Neural cell (in vitro differentiated cells): ENCODE measurements around the gene COQ10B. TPM values are rescaled to one million over a fixed set of nuclear protein-coding genes. Genes with fewer than 3 reads are reported as not detected.

ENCODE experiments used
- H2AFZ ChIP-seq: fragments of 200-600, 300-800 bp; sonication (generic), shearing (Covaris generic); 2 replicates; pipeline ENCODE4 v1.6.0; 2014; ENCODE audit warnings: low read depth, mild to moderate bottlenecking, antibody characterized with exemption, low read length, moderate library complexity
- H3F3A ChIP-seq: fragments of 200-600 bp; shearing (Covaris generic); 2 replicates; pipeline ENCODE4 v1.6.1; 2016; ENCODE audit warnings: mild to moderate bottlenecking, moderate library complexity, mixed read lengths, antibody characterized with exemption, low read length; ENCODE audit not compliant: insufficient read depth, poor library complexity, severe bottlenecking
- H3K27ac ChIP-seq: fragments of 200-600, 300-800 bp; sonication (generic), shearing (Covaris generic); 2 replicates; pipeline ENCODE4 v1.5.1; 2014; ENCODE audit warnings: mild to moderate bottlenecking, low read length, moderate library complexity
- H3K27me3 ChIP-seq: fragments of 300-800, 200-600 bp; sonication (generic), shearing (Covaris generic); 2 replicates; pipeline ENCODE4 v1.6.0; 2014; ENCODE audit warnings: mild to moderate bottlenecking, low read depth, low read length, moderate library complexity; ENCODE audit not compliant: insufficient read depth
- H3K36me3 ChIP-seq: fragments of 300-800, 200-600 bp; sonication (generic), shearing (Covaris generic); 2 replicates; pipeline ENCODE4 v1.5.1; 2014; ENCODE audit warnings: mild to moderate bottlenecking, antibody characterized with exemption, low read length, moderate library complexity; ENCODE audit not compliant: insufficient read depth
- H3K4me2 ChIP-seq: fragments of 300-800, 200-600 bp; sonication (generic), shearing (Covaris generic); 2 replicates; pipeline ENCODE4 v1.6.0; 2014; ENCODE audit warnings: mild to moderate bottlenecking, low read length
- H3K4me3 ChIP-seq: fragments of 300-800, 200-600 bp; sonication (generic), shearing (Covaris generic); 2 replicates; pipeline ENCODE4 v1.5.1; 2014; ENCODE audit warnings: mild to moderate bottlenecking, low read length, moderate library complexity
- H3K79me2 ChIP-seq: fragments of 200-600 bp; shearing (Covaris generic); replicated peaks from 2 replicates; pipeline ENCODE4 v1.6.0; 2014; ENCODE audit warnings: mild to moderate bottlenecking, low read length, moderate library complexity; ENCODE audit not compliant: insufficient read depth
- H3K9ac ChIP-seq: fragments of 300-800, 200-600 bp; sonication (generic), shearing (Covaris generic); 2 replicates; pipeline ENCODE4 v1.6.1; 2016; ENCODE audit warnings: mild to moderate bottlenecking, low read length, mixed read lengths
- H3K9me2 ChIP-seq: fragments of 200-600 bp; shearing (Covaris generic); 2 replicates; pipeline ENCODE4 v1.6.1; 2016; ENCODE audit warnings: mild to moderate bottlenecking, low read length, mixed read lengths; ENCODE audit not compliant: insufficient read depth
- H3K9me3 ChIP-seq: fragments of 200-600, 300-800 bp; sonication (generic), shearing (Covaris generic); 2 replicates; pipeline ENCODE4 v1.6.1; 2016; ENCODE audit warnings: mild to moderate bottlenecking, mixed run types, low read length, moderate library complexity, mixed read lengths
- H4K20me1 ChIP-seq: fragments of 200-600 bp; shearing (Covaris generic); 2 replicates; pipeline ENCODE4 v1.6.1; 2016; ENCODE audit warnings: mild to moderate bottlenecking, mixed run types; ENCODE audit not compliant: insufficient read depth
- EP300 ChIP-seq: fragments of 450-650 bp; conservative IDR thresholded peaks from 2 replicates; pipeline ENCODE4 v1.6.1; 2014; ENCODE audit warnings: antibody characterized with exemption, mild to moderate bottlenecking, moderate library complexity; ENCODE audit not compliant: poor library complexity, severe bottlenecking
- EZH2 ChIP-seq: fragments of 200-600, 300-800 bp; shearing (Covaris generic), sonication (generic); IDR thresholded peaks from 2 replicates; pipeline ENCODE4 v1.6.1; 2014; ENCODE audit warnings: antibody characterized with exemption, low read length, borderline replicate concordance, mild to moderate bottlenecking; ENCODE audit not compliant: insufficient read depth, poor library complexity, severe bottlenecking
- MXI1 ChIP-seq: fragments of 450-650 bp; conservative IDR thresholded peaks from 2 replicates; pipeline ENCODE4 v1.6.1; 2014; ENCODE audit warnings: antibody characterized with exemption, mild to moderate bottlenecking; ENCODE audit not compliant: poor library complexity, severe bottlenecking
- RAD21 ChIP-seq: fragments of 450-650 bp; conservative IDR thresholded peaks from 2 replicates; pipeline ENCODE4 v1.6.1; 2014; ENCODE audit warnings: antibody characterized with exemption, mild to moderate bottlenecking, moderate library complexity
- SMC3 ChIP-seq: fragments of 450-650 bp; conservative IDR thresholded peaks from 2 replicates; pipeline ENCODE4 v1.6.1; 2014; ENCODE audit warnings: antibody characterized with exemption, mild to moderate bottlenecking, moderate library complexity; ENCODE audit not compliant: poor library complexity
- polyA plus RNA-seq: library from polyadenylated mRNA; depleted of rRNA; stranded (reverse); fragments of >200 nt; gene quantifications from 2 replicates; pipeline ENCODE4 v1.2.3, GENCODE V29; 2014
- TF ChIP-seq, protein P1 (sequence below): fragments of 450-650 bp; IDR thresholded peaks from 2 replicates; pipeline ENCODE4 v1.5.1; 2014; ENCODE audit warnings: antibody characterized with exemption, mild to moderate bottlenecking, moderate library complexity; ENCODE audit not compliant: poor library complexity, severe bottlenecking
- TF ChIP-seq, protein P2 (sequence below): IDR thresholded peaks from 2 replicates; pipeline ENCODE4 v1.6.1; 2012; ENCODE audit warnings: borderline replicate concordance

Gene COQ10B
- polyA plus RNA-seq, 1 donor from 2014 or later = 28.4 TPM

DNA sequence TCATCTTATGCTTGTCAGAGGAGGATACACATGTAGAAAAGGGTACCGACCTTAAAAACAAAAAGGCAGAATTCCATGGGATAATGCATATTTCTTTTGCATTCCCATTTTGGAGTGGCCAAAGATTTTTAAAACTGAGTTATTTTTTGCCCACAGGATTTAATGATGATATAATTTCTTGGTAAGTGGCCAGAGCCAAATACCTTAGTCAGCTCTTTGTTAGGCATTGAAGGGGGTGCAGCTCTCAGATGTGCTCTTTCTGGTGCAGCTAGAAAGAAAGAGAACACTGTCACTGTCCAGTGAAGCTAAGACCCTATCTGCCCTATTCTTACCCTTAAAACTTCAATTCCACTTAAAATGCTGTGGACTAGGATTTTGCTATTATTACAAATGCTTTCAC lies 10.8 kb downstream of the COQ10B start:
- no peaks in the 10 kb centered on the region for H3K27me3 ChIP-seq
- no peak overlapping the region for H3K4me2 ChIP-seq
- H3K4me3 ChIP-seq = no peak overlapping the region
- no peaks in the 10 kb centered on the region for H3K9me3 ChIP-seq
- no peak overlapping the region for H3K27ac ChIP-seq
- H3K9me2 ChIP-seq = no peaks in the 10 kb centered on the region
- H3K9ac ChIP-seq = no peak overlapping the region
- no peaks in the 10 kb centered on the region for H3F3A ChIP-seq
- H2AFZ ChIP-seq = no peak overlapping the region
- TF ChIP-seq, protein P1, sequence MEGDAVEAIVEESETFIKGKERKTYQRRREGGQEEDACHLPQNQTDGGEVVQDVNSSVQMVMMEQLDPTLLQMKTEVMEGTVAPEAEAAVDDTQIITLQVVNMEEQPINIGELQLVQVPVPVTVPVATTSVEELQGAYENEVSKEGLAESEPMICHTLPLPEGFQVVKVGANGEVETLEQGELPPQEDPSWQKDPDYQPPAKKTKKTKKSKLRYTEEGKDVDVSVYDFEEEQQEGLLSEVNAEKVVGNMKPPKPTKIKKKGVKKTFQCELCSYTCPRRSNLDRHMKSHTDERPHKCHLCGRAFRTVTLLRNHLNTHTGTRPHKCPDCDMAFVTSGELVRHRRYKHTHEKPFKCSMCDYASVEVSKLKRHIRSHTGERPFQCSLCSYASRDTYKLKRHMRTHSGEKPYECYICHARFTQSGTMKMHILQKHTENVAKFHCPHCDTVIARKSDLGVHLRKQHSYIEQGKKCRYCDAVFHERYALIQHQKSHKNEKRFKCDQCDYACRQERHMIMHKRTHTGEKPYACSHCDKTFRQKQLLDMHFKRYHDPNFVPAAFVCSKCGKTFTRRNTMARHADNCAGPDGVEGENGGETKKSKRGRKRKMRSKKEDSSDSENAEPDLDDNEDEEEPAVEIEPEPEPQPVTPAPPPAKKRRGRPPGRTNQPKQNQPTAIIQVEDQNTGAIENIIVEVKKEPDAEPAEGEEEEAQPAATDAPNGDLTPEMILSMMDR = no peak
- no peak for TF ChIP-seq EP300
- TF ChIP-seq RAD21 = no peak
- no peak for TF ChIP-seq EZH2
- TF ChIP-seq, protein P2, sequence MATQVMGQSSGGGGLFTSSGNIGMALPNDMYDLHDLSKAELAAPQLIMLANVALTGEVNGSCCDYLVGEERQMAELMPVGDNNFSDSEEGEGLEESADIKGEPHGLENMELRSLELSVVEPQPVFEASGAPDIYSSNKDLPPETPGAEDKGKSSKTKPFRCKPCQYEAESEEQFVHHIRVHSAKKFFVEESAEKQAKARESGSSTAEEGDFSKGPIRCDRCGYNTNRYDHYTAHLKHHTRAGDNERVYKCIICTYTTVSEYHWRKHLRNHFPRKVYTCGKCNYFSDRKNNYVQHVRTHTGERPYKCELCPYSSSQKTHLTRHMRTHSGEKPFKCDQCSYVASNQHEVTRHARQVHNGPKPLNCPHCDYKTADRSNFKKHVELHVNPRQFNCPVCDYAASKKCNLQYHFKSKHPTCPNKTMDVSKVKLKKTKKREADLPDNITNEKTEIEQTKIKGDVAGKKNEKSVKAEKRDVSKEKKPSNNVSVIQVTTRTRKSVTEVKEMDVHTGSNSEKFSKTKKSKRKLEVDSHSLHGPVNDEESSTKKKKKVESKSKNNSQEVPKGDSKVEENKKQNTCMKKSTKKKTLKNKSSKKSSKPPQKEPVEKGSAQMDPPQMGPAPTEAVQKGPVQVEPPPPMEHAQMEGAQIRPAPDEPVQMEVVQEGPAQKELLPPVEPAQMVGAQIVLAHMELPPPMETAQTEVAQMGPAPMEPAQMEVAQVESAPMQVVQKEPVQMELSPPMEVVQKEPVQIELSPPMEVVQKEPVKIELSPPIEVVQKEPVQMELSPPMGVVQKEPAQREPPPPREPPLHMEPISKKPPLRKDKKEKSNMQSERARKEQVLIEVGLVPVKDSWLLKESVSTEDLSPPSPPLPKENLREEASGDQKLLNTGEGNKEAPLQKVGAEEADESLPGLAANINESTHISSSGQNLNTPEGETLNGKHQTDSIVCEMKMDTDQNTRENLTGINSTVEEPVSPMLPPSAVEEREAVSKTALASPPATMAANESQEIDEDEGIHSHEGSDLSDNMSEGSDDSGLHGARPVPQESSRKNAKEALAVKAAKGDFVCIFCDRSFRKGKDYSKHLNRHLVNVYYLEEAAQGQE = no peak
- H3K36me3 ChIP-seq = no peaks in the 10 kb centered on the region
- H3K79me2 ChIP-seq = no peaks in the 10 kb centered on the region
- H4K20me1 ChIP-seq = no peaks in the 10 kb centered on the region

DNA sequence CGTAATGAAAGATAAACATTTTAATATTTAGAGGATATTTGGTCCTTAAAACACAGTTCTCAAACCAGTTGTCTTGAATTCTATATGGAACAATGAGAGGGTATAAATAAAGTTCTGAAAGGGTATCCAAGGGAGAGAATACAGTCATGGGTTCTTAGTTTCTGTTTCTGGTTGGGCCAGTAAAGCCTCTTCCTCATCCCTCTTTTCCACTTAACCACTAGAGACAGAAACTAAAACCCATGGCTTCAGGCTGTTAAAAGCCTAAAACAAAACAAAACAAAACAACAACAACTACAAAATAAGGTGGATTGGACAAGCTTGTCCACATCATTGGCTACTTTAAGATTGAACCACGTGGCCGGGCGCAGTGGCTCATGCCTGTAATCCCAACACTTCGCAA lies 18.8 kb downstream of the COQ10B start:
- Histone ChIP-seq H3K27ac (no peak overlapping the region), H3K9ac (no peak overlapping the region), H3K9me2 (no peaks in the 10 kb centered on the region), H3K36me3 (no peaks in the 10 kb centered on the region), H3K9me3 (no peaks in the 10 kb centered on the region), H3K79me2 (no peaks in the 10 kb centered on the region), H3F3A (no peaks in the 10 kb centered on the region), H2AFZ (no peak overlapping the region), H4K20me1 (no peaks in the 10 kb centered on the region), H3K27me3 (no peaks in the 10 kb centered on the region), H3K4me2 (no peak overlapping the region), H3K4me3 (no peak overlapping the region)
- no peak for TF ChIP-seq SMC3
- TF ChIP-seq MXI1 = no peak
- TF ChIP-seq, protein P1 = no peak
